ENCODE data around the gene TFIP11.

The TFIP11 gene

GRCh38 chr22:26502688-26503561 is 9.3 kb downstream of the TFIP11 start:
- peak in 3 of 5 experiments; percentile 40 to 90 (median 75) for DNase-seq

GRCh38 chr22:26501996-26502395 is 10.3 kb downstream of the TFIP11 start:
- DNase-seq: no peak

- DNase-seq: no peak
These were observed 13.0 kb downstream of the TFIP11 start for GRCh38 chr22:26499188-26499703.

- DNase-seq: no peak
These were observed 15.8 kb downstream of the TFIP11 start for GRCh38 chr22:26496456-26496855.

GRCh38 chr22:26494506-26494905 is 17.8 kb downstream of the TFIP11 start:
- DNase-seq: no peak

- DNase-seq: no peak
These were observed 20.1 kb downstream of the TFIP11 start for GRCh38 chr22:26492220-26492619.

GRCh38 chr22:26489447-26490036 is 22.7 kb downstream of the TFIP11 start:
- no peak for DNase-seq

GRCh38 chr22:26487996-26488395 is 24.3 kb downstream of the TFIP11 start:
- no peak for DNase-seq

GRCh38 chr22:26486394-26486793 is 25.9 kb downstream of the TFIP11 start:
- no peak for DNase-seq

- DNase-seq: no peak
These were observed 26.4 kb downstream of the TFIP11 start for GRCh38 chr22:26485806-26486390.

GRCh38 chr22:26485013-26485412 is 27.3 kb downstream of the TFIP11 start:
- DNase-seq: no peak

GRCh38 chr22:26484360-26484706 is 27.9 kb downstream of the TFIP11 start:
- peak in 2 of 5 experiments; percentile 29 to 63 for DNase-seq

GRCh38 chr22:26483439-26484359 is 28.6 kb downstream of the TFIP11 start, which contains the start of the genes HPS4 and SRRD:
Gene HPS4, minus strand, starts transcription at chr22:26483783. Its CDS starts 2,021 bp downstream, at chr22:26481762.
Gene SRRD, plus strand, starts transcription at chr22:26483877. Its CDS starts 14 bp downstream, at chr22:26483891.
- DNase-seq: peak; percentile 85 to 94 (median 90)

GRCh38 chr22:26483043-26483438 is 29.2 kb downstream of the TFIP11 start:
- no peak for DNase-seq

- DNase-seq: peak in 1 of 5 experiments; percentile 59
These were observed 30.1 kb downstream of the TFIP11 start for GRCh38 chr22:26482161-26482560.

GRCh38 chr22:26481694-26482093 is 30.6 kb downstream of the TFIP11 start:
- peak in 1 of 5 experiments; percentile 34 for DNase-seq

- no peak for DNase-seq
These were observed 31.1 kb downstream of the TFIP11 start for GRCh38 chr22:26481112-26481693.

GRCh38 chr22:26480611-26480932 is 31.7 kb downstream of the TFIP11 start:
- no peak for DNase-seq

GRCh38 chr22:26479792-26480610 is 32.3 kb downstream of the TFIP11 start:
- DNase-seq: peak in 1 of 5 experiments; percentile 20

- peak in 1 of 5 experiments; percentile 22 for DNase-seq
These were observed 33.1 kb downstream of the TFIP11 start for GRCh38 chr22:26479043-26479791.
